HG02840 (cell line): Measurements from ENCODE around the gene C5orf34.
A peak's percentile ranks its signal among the peaks of the same experiment; 100 is the strongest.
"Not testable (repeated sequence)": the region's sequence is repeated elsewhere in the genome, so short reads cannot be mapped to it uniquely, and the experiment has no call there.

ENCODE experiments used
- ATAC-seq: cut with Tn5 transposase; IDR thresholded peaks from one replicate; pipeline ENCODE4 v1.9.1; 2021; ENCODE audit warnings: mild to moderate bottlenecking, moderate library complexity, moderate number of reproducible peaks; ENCODE audit not compliant: unreplicated experiment, low FRiP score

The C5orf34 gene

GRCh38 chr5:43515678-43516048, 715 bp upstream of the C5orf34 start:
- no peak for ATAC-seq

- peak; percentile 20 for ATAC-seq
These were observed 505 bp downstream of the C5orf34 start for GRCh38 chr5:43514471-43514815.

- no peak for ATAC-seq
These were observed 923 bp downstream of the C5orf34 start for GRCh38 chr5:43514025-43514424.

DNA sequence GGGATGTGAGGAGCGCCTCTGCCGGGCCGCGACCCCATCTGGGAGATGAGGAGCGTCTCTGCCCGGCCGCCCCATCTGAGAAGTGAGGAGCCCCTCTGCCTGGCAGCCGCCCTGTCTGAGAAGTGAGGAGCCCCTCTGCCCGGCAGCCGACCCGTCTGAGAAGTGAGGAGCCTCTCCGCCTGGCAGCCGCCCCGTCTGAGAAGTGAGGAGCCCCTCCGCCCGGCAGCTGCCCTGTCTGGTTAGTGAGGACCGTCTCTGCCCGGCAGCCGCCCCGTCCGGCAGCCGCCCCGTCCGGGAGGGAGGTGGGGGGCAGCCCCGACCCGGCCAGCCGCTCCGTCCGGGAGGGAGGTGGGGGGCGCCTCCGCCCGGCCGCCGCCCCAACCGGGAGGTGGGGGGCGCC, 3.9 kb downstream of the C5orf34 start:
- ATAC-seq, result not testable (repeated sequence)

- ATAC-seq, result no peak
These were observed 16.4 kb downstream of the C5orf34 start for GRCh38 chr5:43498581-43498980.

DNA sequence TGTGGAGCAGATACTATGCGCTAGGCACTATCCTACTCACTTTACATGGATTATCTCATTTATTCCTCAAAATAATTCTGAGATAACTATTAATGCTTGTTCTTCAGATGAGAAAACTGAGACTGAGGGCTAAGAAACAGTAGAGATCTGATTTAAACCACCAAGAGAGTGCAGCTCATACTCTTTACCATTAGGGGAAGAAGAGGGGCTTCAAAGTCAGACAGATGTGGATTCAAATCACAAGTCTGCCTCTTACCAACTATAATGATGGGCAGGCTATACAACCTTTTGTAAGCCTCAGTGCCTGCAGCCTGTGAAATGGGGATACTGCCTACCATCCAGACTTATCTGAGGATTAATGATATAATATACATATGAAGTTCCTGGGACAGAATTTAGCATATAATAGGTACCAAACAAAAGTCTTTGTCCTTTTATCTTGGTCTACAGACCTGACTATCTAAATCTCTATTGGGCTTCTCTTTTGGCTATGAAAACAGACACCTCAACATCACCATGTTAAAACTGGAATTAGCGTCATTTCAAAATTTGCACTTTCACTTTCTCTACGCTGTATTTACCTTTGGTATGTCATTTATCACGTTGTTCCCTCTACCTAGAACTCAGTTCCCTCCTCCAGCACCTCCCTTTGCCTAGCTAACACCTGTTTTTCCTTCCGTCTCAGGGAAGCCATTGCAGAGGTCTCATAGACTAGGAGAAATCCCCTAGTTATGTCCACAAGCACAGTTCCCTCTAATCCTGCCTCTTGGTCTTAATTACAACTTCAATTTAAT, 17.4 kb downstream of the C5orf34 start:
- no peak for ATAC-seq

- ATAC-seq, result no peak
These were observed 23.6 kb downstream of the C5orf34 start for GRCh38 chr5:43491326-43491725.

DNA sequence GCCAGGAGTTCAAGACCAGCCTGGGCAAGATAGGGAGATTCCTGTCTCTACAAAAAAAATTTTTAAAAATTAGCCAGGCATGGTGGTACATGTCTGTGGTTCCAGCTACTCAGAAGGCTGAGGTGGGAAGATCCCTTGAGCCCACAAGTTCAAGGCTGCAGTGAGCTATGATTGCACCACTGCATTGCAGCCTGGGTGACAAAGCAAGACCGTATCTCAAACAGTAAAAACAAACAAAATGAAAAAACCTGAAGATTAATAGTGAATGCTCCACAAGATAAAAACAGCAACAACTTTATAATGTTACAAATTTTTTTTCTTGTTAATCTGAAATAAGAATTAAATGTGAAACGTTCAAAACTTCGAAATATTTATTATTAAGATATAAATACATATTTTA, 28.6 kb downstream of the C5orf34 start:
- ATAC-seq, result no peak

- no peak for ATAC-seq
These were observed 29.5 kb downstream of the C5orf34 start for GRCh38 chr5:43485406-43485805.

DNA sequence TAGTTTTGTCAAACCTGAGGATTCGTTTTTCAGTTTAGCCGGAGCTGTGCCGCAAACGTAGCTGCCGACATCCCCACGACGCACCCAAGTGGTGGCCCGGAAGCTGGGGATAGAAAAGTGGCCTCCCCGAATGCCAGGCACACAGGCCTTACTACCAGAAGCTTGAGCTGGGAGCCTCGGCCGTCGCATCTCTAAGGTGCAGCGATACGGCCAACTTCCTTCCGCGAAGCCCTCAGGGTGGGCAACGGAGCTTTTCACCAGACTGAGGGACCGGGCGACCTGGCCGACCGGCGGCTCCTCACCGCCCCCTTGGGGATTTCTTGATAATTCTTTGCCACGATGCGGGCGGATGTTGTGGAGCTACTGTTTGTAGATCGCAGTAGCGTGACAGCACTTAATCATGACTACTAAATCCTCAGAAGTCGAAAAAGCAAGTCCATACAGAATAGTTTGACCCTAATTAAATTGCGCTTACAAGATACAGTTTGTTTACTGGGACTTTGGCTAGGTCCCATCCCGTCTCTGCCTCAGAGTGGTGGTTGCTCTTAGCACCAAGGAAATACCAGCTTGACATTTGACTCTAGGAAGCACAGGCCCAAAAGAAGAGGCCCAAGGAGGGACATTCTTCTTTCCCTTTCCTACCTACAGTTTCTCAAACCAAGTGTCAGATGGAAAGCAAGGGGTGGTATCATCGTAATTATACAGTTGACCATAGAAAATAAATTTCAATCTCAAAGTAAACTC, 30.7 kb downstream of the C5orf34 start:
- ATAC-seq, result peak; percentile 78

DNA sequence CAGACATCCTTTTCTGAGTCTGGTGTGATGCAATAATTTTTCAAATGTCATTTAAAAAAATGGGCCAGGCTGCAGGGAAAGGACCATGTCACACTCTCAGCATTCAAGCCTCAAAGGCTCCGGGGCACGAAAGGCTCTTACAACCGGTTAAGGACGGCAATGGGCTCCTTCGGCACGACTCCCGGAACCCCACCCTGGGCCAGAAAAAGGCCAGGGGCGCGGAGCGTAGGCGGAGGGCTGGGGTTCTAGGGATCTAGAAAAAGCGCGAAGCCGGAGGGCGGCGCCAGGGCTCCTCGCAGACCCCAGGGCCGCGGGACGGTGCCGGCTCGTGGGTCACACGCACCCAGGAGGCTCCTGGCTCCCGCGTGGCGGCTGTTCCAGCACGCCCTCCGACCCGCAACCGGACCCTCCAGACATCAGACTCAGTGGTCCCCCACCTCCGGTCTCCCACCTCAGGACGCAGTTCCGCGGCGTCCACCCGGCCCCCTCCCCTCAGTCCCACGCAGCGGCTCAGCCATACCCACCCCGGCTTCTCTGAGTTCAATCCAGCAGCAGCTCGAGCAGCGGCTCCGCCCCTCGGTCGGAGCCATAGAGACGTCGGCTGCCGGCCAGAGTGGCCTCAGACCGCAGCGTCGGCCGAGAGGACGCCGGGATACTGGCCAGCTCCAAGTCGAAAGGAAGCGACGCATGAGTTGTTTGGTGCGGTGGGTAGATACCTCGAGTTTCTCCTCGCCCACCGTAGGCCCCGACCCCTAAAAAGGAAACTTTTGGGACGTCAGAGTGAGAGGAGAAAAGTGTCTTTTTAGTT, 31.4 kb downstream of the C5orf34 start, which contains the start of gene TMEM267:
TSS of gene TMEM267 (minus strand) at position 568 of the 808 bp plus-strand sequence. CDS start 29,896 bp downstream, outside the sequence.
- ATAC-seq, result peak; percentile 86

- no peak for ATAC-seq
These were observed 32.3 kb downstream of the C5orf34 start for GRCh38 chr5:43482490-43483297.

DNA sequence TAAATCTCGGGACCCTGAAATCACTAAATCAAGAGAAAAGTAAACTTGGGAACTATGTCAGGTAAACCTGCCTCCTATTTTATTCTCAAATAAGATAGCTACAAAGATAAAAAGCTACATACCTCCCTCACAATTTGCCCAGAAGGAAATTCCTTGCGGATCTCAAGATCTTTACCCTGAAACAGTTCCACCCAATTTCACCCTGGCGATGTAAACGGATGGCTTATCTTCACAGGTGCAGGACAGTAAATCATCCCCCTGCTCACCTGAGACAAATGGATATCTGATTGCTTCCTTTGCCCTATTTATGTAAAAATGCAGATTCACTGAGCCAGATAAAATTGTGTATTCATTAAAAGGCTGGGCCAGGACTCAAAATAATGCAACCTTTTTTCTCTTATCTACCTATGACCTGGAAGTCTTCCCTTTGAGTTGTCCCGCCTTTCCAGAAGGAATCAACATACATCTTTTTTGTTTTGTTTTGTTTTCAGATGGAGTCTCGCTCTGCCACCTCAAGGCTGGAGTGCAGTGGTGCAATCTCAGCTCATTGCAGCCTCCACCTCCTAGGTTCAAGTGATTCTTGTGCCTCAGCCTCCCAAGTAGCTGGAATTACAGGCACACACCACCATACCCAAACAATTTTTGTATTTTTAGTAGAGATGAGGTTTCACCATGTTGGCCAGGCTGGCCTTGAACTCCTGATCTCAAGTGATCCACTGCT, 45.1 kb downstream of the C5orf34 start:
- no peak for ATAC-seq

GRCh38 chr5:43467100-43467499, 47.8 kb downstream of the C5orf34 start:
- ATAC-seq, result no peak

DNA sequence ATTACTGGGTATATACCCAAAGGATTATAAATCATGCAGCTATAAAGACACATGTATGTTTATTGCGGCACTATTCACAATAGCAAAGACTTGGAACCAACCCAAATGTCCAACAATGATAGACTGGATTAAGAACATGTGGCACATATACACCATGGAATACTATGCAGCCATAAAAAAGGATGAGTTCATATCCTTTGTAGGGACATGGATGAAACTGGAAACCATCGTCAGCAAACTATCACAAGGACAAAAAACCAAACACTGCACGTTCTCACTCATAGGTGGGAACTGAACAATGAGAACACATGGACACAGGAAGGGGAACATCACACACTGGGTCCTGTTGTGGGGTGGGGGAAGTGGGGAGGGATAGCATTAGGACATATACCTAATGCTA, 49.5 kb downstream of the C5orf34 start:
- not testable (repeated sequence) for ATAC-seq

- no peak for ATAC-seq
These were observed 53.9 kb downstream of the C5orf34 start for GRCh38 chr5:43461066-43461465.

DNA sequence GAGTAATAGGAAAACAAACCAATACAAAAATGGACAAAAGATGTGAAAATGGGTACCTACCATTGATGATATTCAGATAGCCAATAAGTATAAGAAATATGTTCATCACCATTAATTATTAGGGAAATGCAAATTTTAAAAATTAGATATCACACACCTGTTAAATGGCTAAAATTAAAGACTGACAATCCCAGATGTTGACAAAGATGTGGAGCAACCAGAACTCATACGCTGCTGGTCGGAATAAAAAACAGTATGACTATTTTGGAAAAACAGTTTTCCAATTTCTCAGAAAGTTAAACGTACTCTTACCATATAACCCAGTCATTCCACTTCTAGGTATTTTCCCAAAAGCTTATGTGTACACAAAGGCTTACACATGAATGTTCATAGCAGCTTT, 58.4 kb downstream of the C5orf34 start:
- no peak for ATAC-seq

- not testable (repeated sequence) for ATAC-seq
These were observed 73.4 kb downstream of the C5orf34 start for GRCh38 chr5:43441575-43441974.

- ATAC-seq, result no peak
These were observed 77.8 kb downstream of the C5orf34 start for GRCh38 chr5:43437062-43437660.
